Measurements from ENCODE around the gene KIF12.
"Not testable (repeated sequence)": the region's sequence is repeated elsewhere in the genome, so short reads cannot be mapped to it uniquely, and the experiment has no call there.

Gene KIF12

DNA sequence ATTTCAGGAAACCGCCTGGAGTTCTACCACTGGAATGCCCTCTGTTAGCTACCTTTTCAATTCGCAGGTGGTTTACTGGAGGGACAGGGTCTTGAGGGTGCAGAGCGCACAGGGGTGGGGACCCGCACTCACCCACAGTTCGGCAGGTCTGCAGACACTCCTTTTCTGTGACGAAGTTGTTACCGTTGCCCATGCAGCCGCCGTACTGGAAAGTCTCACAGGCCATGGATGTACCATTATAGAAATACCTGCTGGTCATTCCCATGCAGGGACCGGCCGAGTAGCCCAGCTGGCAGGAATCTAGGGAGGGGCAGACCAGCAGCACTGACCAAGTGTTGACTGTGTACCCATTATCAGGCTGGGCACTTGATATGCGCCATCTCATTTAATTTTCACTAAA is 37.8 kb downstream of the KIF12 start:
- DNase-seq = no peak

DNA sequence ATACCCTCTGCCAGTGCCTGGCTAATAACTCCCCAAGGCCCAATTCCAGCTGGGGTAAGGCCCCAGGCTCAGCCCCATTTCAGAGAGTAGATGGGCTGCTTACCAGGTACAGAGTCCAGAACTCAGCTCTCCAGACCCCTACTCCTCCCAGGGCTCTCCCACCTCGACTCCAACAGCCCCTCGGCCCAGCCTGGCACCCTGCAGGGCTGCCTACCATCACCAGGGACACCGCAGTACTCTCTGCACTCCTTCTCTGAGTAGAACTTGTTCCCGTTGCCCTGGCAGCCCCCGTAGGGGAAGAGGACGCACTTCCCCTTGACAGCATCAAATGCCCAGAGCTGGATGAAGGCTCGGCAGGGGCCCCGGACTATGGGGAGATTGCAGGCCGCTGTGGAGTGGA is 38.4 kb downstream of the KIF12 start:
- DNase-seq = peak; percentile 27

DNA sequence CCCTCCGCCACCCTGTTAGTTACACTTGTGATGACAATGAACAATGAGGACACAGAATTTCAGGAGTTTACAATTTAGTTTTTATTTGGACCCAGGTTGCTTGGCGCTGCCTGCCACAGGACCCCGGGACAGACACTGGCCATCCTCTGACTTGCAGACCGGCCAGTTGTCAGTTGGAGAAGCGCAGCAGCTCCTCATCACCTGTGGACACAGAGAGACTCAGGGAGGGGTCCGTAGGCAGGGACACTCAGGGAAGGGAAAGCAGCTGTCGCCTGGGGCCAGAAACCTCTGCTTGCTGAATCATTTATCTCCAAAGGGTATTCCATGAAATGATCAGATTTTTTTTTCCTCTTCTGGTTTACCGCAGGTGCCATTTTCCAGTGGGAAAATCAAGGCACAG is 39.0 kb downstream of the KIF12 start:
- no peak for DNase-seq

DNA sequence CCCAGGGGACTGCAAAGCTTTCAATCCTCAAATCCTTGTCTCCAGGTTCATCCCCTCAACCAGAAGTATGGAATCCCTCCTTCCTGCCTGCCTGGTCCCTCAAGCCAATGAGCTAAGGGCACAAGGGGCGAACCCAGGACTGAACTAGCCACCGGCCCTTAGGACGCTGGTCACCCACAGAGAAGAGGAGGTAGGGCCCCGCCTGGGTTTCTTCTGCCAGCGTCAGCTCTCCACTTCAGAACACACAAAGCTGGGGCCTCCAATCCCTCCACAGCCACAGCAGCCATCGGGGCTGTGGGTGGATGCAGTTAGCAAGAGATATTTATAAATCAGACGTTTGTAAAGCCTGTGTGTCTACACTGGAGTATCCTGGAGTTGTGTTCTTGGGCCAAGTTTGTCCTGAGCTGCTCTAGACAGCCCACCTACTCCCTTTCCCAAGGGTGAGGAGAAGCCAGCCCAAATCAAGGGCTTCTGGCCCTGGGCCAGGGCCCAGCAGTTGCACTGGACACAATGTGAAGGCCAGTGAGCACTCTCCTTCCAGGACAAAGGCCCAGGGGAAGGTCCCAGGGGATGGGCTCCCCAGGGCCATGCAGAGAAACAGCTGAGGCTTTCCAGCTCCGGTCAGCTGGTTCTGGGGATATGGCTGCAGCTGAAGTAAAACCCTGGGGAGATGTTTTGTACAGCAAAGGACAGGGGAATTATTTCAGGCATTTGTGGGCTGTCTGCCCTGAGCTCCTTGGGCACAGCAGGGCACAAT is 39.9 kb downstream of the KIF12 start:
- peak; percentile 52 for DNase-seq

DNA sequence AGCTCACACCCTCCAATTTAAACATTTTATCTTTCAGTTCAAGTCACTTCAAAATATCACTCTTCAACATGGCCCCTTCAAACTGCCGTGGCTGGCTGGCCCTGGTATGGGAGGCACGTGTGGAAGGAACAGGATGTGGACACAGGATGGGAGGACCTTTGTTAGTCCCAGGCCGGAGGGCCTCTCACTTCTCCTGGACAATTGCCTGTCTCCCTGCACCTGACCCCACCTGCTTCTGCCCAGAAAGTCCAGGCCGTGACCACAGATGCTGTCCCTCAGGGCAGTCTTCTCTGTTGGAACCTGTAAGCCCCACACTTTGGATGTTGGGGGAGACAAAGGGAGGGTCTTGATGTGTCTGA is 40.4 kb downstream of the KIF12 start:
- DNase-seq = peak; percentile 36

DNA sequence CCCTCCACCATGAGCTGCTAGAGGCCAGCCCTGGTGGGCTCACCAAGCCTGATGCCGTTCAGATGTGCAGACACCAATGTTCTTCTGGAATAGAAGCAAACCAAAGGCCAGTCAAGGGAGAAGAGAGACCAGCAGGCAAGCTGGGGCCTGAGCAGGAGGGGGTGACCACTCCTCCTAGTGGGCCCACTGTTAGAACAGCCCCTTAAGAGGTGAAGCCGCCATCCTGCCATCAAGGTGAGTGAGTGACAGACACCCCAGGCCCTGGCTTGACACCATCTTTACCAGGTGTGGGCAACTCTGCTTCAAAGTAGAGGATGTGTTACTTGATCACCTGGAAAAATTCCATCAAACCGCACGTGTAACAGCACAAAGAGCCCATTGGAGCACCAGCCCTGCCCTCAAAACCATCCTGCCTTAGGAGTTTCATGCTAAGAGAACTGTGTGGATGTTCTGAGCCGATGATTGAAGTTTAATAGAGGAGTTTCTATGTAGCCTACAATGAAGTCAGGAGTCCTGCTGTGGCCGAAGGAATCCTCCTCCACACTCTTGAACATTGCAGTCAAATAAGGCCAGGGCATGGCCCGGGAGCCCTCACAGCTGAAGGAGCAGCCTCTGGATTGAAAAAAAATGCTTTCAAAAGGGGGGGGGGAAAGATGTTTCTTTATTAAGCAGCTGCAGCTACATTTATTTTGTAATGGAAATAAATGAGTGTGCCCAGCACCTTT is 41.8 kb downstream of the KIF12 start:
- DNase-seq = peak; percentile 36

DNA sequence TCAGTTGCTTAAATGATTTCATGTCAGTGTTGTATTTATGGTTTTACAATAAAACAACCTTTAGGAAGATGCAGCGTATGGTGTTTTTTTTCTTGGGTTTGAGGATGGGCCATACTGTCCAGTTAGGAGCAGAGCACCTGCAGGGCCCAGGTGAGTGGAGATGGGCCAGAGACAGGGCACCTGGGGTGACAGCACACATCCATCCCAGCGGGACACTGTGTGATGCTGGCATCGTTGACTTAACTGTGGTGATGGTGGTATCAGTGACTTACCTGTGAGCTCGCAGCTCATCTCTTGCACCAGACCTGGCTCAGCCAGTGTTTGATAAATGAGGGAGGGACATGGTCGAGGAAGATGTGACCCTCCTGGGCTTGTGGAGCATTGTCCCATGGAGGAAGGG is 42.6 kb downstream of the KIF12 start:
- peak; percentile 24 for DNase-seq

DNA sequence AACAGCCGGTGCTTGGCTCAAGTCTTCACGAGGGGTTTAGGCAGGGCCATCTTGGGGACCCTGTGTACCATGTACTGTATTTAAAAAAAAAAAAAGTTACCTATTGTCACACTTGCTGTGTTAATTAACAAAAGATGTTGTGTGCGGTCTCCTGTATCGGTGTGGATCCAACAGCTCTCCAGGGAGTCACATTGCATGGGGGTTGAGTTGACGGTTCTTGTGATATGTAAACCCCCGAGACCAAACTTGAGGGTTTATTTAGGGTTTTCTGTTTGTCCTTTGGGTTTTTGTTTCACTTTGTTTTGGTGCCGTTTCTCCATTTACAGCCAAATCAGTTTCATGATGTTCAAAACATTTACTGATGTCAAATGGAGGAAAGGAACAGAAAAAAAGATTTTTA is 43.2 kb downstream of the KIF12 start:
- DNase-seq = no peak

DNA sequence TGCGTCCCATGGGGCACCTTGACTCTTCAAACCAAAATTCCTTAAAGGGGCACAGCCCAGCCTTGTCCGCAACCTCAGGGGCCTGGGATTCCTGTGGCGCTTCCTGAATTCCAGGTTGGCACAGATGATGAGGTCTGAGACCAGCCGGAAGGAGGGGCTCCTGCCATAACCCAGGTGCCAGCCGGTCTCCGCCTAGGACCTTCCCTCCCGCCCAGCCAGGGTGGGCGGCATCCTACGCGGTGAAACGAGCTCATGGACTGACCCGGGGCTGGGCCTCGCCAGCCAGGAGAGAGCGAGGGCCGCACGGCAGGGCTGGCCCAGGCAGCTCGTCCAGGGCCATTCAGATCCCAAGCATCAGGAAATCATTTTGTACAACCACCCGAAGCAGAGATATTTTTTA is 44.0 kb downstream of the KIF12 start:
- peak; percentile 44 for DNase-seq

DNA sequence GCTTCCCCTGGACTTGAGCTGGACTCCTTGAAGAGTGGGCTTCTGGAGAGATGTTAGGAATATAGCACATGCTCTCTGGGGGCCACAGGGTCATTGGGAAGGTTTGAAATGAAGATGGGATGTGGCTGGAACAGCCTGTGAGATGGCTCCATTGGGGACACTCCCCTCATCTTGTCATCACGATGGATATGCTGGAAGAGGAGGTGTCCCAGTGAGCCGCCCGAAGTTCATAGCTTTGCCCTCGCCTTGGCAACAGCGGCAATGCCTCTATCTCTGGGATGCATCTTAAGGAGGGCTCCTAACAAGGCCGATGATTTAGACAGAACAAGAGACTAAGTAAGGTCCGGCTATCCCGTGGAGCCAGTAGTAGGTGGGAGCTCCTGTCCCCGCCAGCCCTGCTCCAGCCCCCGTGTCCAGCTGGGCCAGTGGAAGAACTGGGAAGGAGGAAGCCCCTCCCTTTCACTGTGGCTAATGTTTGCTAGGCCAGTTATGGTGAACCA is 44.9 kb downstream of the KIF12 start:
- DNase-seq = peak; percentile 28

DNA sequence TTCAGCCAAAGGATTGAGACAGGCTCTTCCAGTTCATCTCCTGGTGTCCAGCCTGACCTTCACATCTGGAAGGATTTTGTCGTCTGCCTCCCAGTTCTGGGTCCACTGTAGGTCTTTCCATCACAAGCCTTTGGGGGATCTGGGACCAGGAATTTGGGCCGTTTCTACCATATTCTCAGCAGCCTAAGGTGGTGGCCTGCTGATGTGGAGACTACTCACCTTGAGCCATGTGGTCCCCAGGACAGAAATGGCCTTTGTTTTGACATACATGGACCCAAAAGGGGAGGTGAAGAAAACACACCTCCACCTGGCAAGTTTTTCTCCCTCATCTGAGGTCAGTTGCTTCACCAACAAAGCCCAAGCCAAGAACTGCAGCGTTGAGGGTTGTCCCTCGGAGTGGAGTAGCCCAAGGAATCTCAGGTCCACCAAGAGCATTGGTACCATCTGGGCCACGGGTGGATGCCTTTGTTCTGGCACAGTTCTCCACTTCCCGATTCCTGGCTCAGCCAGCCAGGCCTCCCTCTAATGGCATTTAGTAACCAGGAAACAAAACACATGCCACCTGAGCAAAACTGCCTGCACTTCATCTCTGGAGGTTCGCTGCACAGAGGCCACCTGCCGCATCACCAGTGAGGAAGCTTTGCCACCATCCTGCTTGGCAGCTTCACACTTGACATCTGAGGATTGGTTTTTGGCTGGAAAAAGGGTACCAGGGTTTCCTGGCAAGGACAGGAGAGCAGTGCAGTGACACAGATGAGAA is 45.7 kb downstream of the KIF12 start:
- no peak for DNase-seq

DNA sequence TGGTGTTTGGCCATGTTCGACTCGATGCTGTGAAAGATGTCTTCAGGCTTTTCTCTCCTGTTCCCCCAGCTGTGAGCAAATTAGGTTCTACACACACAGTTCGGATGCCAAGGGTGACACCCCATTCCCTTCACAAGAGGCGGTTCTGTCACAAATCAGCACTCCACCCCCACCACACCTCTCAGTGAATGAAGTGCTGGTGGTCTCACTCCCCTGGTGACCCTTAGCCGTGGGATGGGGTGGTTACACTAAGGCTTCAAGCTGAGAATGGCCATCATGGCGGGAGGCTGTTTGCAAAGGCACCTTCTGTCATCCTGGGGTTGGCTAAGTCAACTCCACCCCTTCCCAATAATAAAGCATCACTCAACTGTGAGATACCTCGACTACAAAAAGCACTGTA is 47.4 kb downstream of the KIF12 start:
- DNase-seq = no peak

DNA sequence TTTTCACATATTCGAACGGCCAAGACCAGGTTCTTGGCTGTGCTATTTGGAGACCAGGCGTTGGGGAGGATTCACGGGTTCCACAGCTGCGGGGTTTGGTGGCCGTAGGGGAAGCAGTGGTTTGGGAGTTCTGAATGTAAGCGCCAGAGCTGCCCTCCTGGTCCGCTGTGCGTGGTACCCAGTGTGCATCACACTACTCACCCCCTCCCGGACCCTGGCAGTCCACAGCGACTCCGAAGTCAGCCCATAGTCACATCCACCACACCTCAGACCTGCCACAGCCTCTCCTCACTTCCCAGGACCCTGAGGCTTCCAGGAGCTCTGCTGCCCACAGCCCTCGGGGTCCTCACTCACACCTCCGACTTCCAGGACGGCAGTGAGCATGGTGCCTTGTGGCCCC is 47.8 kb downstream of the KIF12 start:
- DNase-seq = no peak

DNA sequence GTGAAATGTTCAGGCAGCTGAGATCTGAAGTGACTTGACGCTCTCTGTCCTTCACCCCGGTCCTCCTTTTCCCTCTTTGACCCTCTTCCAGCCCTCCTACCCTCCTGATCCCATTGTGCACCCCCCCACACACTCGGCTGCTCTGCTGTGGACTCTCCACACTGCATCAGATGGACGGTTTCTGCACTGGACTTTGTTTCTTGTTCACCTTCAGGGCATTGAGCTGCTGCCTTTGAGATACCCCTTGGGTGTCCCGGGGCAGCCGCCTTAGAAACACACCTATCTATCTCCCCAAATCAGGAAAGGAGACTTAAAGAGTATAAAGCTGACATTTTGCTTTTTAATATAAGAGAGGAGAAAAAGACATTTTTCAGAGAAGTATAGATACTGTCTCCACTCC is 48.4 kb downstream of the KIF12 start:
- no peak for DNase-seq

DNA sequence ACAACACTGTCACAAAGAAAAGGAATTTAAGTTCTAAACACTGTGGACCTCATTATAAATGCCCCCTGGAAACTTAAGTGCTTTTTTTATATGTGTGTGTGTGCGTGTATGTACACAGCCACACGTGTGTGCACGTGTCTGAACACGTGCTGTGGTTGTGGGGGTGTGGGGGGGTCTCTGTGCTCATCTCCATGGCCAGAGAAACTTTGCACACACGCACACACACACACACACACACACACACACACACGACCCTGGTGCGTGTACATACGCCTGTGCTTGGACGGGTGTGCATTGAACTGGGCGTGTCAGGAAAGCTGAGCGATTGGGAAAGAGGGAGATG is 48.9 kb downstream of the KIF12 start:
- no peak for DNase-seq

DNA sequence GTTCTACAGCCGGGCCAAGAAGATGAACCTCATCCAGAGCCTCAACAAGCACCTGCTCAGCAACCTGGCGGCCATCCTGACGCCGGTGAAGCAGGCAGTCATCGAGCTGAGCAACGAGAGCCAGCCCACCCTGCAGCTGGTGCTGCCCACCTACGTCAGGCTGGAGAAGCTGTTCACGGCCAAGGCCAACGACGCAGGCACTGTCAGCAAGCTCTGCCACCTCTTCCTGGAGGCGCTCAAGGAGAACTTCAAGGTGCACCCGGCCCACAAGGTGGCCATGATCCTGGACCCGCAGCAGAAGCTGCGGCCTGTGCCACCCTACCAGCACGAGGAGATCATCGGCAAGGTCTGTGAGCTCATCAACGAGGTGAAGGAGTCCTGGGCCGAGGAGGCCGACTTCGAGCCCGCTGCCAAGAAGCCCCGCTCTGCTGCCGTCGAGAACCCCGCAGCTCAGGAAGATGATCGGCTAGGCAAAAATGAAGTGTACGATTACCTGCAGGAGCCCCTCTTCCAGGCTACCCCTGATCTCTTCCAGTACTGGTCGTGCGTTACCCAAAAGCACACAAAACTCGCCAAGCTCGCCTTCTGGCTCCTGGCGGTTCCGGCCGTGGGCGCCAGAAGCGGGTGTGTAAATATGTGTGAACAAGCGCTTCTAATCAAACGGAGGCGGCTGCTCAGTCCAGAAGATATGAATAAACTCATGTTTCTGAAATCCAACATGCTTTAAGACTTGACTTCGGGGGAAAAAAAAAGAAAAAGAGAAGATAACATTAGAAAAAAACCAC is 49.5 kb downstream of the KIF12 start:
- DNase-seq = peak; percentile 29

DNA sequence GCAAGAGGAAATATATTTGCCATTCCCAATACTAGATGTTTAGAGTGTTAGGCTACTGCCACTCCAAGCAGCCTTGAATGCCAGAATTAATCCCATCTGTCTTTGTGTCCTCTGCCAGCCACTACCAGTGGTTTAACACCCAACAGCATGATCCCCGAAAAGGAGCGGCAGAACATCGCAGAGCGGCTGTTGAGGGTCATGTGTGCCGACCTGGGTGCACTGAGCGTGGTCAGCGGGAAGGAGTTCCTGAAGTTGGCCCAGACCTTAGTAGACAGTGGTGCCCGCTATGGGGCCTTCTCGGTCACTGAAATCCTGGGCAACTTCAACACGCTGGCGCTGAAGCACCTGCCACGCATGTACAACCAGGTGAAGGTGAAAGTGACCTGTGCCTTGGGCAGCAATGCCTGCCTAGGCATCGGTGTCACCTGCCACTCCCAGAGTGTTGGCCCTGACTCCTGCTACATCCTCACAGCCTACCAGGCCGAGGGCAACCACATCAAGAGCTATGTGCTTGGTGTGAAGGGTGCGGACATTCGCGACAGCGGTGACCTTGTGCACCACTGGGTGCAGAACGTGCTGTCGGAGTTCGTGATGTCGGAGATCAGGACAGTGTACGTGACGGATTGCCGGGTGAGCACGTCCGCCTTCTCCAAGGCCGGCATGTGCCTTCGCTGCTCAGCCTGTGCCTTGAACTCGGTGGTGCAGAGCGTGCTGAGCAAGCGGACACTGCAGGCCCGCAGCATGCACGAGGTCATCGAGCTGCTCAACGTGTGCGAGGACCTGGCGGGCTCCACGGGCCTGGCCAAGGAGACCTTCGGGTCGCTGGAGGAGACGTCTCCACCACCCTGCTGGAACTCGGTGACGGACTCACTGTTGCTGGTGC is 50.3 kb downstream of the KIF12 start:
- peak; percentile 33 for DNase-seq

DNA sequence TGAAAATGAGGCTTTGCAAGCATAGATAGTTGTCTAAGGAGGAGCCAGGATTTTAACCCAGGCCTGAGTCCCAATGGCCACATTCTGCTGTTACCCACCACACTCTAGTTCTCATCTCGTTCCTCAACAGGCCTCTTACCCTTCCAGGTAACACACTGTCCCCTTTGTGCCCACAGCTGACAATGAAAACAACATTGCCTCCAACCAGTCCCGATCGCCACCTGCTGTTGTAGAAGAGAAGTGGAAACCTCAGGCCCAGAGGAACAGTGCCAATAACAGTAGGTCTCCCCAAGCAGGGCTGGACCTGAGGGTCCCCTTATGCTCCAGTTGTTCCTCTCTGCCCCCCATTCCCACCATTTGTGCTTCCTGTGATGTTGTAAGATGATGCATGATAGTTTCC is 51.4 kb downstream of the KIF12 start:
- DNase-seq = no peak

DNA sequence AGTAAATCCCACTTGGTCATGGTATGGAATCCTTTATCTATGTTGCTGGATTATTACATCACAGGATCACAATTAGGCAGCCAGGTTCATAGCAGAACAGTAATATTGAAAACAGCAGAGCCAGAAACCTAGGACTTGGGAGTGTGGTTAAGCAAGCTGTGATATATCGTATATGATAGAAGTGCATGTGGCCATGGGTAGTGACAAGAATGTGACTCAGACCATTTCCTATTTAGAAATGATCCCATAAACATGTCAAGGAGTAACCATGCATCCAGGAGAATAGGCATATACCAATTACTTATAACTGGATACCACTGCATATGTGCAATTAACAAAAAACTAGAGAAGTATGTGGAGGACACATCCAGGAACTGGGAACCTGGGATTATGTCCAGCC is 52.2 kb downstream of the KIF12 start:
- no peak for DNase-seq

DNA sequence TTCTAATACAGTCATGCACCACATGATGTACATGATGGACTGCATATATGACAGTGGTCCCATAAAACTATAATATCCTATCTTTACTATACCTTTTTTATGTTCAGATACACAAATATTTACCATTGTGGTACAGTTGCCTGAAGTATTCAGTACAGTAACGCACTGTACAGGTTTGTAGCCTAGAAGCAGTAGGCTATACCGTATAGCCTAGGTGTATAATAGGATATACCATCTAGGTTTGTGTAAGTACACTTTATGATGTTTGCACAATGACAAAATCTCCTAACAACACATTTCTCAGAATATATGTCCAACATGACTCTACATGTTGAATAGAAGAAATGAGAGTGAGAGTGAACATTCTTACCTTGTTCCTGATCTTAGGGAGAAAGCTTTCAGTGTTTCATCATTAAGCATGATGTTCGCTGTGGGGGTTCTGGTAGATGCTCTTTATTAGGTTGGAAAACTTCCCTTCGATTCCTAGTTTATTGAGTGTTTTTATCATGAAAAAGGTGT is 52.8 kb downstream of the KIF12 start:
- no peak for DNase-seq

DNA sequence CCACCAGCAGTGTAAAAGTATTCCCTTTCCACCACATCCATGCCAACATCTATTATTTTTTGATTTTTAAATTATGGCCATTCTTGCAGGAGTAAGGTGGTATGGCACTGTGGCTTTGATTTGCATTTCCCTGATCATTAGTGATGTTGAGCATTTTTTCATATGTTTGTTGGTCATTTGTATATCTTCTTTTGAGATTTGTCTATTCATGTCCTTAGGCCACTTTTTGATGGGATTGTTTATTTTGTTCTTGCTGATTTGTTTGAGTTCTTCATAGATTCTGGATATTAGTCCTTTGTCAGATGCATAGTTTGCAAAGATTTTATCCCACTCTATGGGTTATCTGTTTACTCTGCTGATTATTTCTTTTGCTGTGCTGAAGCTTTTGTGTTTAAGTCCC is 55.4 kb downstream of the KIF12 start:
- not testable (repeated sequence) for DNase-seq
